GM10847 (cell line): ENCODE results near the gene STUM.

Source experiments
- POLR2A ChIP-seq: IDR thresholded peaks from 2 replicates; pipeline ENCODE4 v1.6.1; 2011; ENCODE audit not compliant: insufficient read length; ENCODE audit errors: extremely low read depth

STUM gene

GRCh38 chr1:226530591-226530990 is 18.0 kb upstream of the STUM start:
- TF ChIP-seq POLR2A: no peak

DNA sequence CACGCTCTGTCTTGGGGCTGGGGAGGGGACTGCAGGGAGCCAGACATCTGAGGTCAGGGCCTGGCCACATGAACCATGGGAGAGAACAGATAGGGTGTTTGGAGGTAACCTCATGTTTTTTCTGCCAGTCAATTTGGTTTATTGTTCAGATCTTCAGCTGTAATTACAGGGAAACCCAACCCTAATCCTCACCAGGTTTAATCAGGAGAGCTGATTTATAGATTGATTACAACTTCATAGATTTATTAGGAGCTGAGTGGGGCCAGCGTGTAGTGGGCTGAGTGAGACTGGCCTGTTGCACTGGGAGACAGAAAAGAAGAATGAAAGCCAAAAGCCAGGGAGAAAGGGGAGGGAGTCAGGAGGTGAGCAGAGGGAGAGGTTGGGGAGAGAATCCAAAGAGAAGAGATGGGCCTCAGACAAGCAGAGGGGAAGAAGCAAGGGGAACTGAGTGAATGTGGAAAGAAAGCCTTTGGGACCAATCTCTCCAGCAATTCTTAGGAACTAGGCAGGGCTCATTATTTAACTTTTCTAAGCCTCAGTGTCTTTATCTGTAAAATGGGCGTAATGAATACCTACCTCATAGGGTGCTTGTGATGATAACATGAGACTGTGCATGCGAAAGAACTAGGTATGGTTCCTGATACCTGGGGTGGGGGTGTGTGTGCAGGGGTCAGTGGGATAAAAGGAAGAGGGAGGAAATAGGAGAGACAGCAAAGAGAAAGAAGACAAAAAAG is 17.0 kb upstream of the STUM start:
- no peak for TF ChIP-seq POLR2A

DNA sequence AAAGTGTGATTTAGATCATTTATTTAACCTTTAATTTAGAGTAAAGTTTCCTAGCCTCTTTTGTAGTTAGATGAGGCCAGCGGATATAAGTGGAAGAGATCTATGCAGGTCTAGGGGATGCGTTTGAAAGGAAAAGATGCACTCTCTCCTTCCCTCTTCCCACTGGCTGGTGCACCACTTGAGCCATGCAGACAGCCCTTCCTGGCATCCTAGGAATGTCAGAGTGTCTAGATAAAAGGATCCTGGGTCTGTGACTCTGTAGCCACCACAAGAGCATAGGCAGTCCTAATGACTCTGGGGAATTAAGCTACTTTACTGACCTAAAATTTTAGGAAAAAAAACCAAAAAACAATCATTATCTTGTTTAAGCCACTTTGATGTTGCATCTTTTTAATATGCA is 16.0 kb upstream of the STUM start:
- no peak for TF ChIP-seq POLR2A

DNA sequence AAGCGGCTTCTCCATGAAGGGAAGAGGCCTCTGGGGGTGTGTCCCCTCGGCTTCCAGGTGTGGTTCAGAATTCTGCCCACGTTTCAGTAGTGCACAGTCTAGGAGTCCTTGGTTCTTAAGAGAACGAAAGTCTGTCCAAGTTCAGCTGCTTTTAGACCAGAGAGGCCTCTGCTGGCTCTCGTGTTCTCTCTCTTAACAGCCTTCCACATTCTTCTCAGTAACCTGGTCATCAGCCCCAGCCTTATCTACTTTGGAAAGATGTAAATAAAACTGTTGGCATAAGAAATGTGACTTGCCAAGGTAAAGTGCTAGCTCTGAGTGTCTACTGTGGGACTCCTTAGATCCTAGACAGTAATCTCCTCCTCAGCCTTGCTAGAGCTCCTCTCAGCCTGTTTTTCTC is 15.3 kb upstream of the STUM start:
- no peak for TF ChIP-seq POLR2A

- no peak for TF ChIP-seq POLR2A
Observed at GRCh38 chr1:226534098-226534497, 14.5 kb upstream of the STUM start.

DNA sequence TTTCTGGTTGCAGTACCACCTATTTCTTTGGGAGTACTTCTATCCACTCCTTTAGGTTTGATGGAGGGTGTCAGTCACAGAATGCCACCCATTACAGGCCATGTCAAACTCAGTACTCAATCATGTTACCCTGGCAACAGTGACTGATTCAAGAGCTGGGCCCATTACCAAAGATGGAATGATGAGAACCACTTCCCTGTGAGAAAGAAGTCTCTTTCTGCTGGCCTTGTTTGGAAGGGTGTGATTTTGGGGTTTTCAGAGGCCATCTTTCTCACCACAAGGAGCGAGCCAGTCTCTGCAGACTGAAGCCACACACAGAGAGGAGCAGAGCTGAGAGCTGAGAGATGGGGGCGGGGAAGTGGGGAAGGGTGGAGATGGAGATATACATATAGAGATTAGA is 13.9 kb upstream of the STUM start:
- no peak for TF ChIP-seq POLR2A

- TF ChIP-seq POLR2A: no peak
Observed at GRCh38 chr1:226535666-226536065, 12.9 kb upstream of the STUM start.

DNA sequence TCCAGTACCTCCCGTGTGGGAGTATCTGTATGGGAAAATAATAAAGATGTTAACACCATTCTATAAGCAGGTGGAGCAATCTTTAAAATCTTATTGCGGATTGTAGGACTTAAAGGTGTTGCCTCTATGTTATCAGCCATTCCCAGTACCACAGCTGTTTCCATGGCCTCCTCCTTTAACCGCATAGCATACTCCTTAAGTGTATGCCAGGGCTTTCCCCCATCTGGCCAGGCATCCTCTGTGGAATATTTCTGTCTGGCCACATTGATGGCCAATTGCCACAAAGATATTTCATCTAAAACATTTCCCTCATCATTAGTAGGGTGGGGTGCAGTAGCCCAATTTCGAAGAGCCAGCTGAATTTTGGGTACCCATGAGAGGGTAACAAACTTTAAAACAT is 7.3 kb upstream of the STUM start:
- no peak for TF ChIP-seq POLR2A

DNA sequence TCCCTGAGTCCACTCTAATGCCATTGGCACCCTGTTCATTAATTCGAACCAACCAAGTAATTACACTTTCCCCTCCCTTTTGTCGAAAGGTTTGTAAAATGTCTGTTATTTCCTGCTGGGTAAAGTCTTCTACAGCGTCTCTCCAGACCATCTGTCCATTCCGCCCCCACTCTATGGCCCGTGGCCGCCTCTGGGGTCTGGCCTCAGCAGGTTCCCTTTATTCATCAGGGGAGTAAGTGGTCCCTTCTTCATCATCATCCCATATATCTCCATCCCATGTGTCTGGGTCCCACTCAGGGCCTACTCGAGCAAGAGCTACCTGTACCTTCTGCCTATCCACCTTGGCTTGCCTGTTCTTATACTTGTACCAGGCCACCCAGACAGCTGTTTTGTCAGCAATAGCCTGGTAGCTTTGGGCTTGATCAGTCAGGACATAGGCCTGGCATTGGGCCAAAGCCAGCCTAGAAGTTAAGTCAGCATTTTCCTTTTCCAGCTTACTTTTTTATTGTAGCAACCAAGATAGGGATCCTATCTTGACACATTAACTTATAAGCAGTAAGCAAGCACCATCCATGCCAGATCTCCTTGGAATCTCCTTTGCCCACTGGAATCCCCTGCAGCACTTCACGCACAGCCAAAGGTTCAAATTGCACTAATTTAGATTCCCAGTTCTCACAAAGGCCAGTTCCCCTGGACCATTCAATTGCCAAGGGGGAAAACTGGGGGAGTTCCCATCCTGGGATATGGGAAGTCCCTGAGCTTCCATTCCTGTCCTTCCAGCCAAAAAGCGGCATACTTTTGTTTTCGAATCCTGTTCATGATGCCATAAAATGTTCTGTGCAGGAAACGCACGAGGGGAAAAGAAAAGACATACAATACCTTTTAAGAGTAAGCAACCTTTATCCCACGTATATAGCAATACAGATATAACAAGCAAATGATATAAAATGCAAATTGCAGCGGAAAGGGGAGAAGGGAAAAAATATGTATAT is 6.6 kb upstream of the STUM start:
- no peak for TF ChIP-seq POLR2A

GRCh38 chr1:226542623-226543103 is 5.9 kb upstream of the STUM start:
- TF ChIP-seq POLR2A: no peak

DNA sequence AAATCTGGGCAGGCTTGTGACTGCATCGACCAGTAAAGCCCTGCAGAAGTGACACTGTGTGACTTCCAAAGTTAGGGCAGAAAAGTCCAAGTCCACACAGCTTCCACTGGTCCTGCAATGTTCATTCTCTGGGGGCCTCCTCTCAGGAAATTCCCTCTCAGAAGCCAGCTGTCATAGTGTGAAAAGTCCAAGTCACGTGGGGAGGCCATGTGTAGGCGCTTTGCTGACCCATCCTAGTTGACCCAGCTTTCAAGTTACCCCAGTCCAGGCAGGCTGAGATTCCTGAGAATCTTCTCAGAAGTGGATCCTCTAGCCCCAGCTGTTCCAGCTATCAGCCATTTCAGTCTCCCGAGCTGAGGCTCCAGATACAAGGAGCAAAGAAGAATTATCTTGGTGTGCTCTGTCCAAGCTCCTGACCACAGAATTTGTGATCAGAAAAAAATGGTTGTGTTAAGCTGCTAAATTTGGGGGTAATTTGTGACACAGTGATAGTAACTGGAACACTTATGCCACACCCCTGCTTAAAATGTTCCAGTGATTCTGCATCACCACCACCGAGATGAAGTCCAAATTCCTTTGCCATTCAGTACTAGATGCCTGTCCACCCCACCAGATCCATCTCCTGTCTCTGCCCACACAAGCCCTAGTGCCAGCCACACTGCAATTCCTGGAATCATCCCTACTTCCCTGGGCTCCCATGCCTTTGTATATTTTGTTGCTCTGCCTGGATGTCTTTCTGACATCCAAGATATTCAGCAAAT is 2.5 kb upstream of the STUM start:
- TF ChIP-seq POLR2A: no peak

GRCh38 chr1:226546926-226547325 is 1.6 kb upstream of the STUM start:
- TF ChIP-seq POLR2A: no peak

- no peak for TF ChIP-seq POLR2A
Observed at GRCh38 chr1:226547754-226548191, 791 bp upstream of the STUM start.

DNA sequence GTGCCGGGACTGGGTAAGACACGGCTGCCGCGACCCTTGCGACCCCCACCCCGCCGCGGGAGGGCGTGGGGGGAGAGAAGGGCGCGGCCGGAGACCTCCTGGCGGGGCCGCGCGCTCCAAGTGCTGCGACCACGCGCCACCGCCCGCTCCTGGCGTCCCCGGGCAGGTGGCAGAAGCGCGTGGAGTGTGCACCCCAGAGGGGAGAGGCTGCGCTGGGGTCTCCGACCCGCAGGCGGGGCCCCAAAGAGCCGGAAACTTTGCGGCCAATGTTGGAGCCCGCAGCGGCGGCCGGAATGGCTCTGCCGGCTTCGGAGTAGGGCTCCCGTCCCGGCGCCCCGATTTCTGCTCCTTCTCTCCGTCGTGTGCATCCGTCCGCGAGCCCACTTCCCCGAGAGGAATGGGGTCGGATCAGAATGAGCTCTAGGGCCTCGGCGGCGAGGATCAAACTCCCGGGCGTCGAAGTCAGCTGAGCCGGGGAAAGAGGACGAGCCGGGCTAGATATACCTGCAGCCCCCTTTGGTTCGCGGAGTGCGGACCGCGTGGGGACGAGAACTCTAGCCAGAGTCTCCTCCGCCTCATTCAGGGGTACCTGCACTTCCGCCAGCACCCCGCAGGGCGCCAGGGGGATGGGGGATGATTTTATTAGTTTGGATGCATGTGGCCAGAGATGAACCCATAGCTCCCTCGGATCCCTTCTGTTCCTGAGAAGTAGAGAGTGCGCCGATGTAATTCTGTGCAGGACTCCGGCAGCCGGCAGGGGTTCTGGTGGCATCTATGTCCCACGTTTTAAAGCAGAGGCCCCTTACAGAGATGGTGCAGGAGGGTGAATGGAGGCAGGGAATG is 751 bp downstream of the STUM start:
- no peak for TF ChIP-seq POLR2A
